Esophagus (tissue), 2 donors: ENCODE measurements around the gene TSG101. TPM values are rescaled to one million over a fixed set of nuclear protein-coding genes. Genes with fewer than 3 reads are reported as not detected.

ENCODE experiments used
- H3K27ac ChIP-seq, 2 donors: one replicate each; pipeline ENCODE4 v1.5.1; 2013; ENCODE audit warnings: low read depth in 2 of 2, mild to moderate bottlenecking in 2 of 2, inconsistent platforms in 1 of 2, low read length in 1 of 2, moderate library complexity in 1 of 2
- H3K27me3 ChIP-seq, 2 donors: one replicate each; pipeline ENCODE4 v1.6.1; 2013; ENCODE audit warnings: low read length in 2 of 2, control low read depth in 1 of 2, mild to moderate bottlenecking in 1 of 2; ENCODE audit not compliant: insufficient read depth in 2 of 2, control insufficient read depth in 1 of 2
- H3K36me3 ChIP-seq, 2 donors: one replicate each; pipeline ENCODE4 v1.6.1; 2013; ENCODE audit warnings: low read length in 1 of 2; ENCODE audit not compliant: control insufficient read depth in 2 of 2, insufficient read depth in 2 of 2
- H3K4me1 ChIP-seq, 2 donors: one replicate each; pipeline ENCODE4 v1.6.1; 2013; ENCODE audit warnings: low read length in 1 of 2; ENCODE audit not compliant: control insufficient read depth in 2 of 2, insufficient read depth in 2 of 2
- H3K4me3 ChIP-seq, 2 donors: one replicate each; pipeline ENCODE4 v1.5.1; 2013; ENCODE audit warnings: low read length in 2 of 2, mild to moderate bottlenecking in 2 of 2, low read depth in 1 of 2, moderate library complexity in 1 of 2
- H3K9me3 ChIP-seq, 2 donors: one replicate each; pipeline ENCODE4 v1.6.1; 2013; ENCODE audit warnings: mild to moderate bottlenecking in 2 of 2, low read depth in 1 of 2, low read length in 1 of 2, moderate library complexity in 1 of 2; ENCODE audit not compliant: control insufficient read depth in 2 of 2, insufficient read depth in 1 of 2
- WGBS, 2 donors: extraction: QIAGEN DNeasy Blood & Tissue Kit; methylation state at CpG; one replicate each; pipeline ENCODE4 v1.1.7; 2013; 5-methylcytosine and 5-hydroxymethylcytosine counted together
- polyA plus RNA-seq, 2 donors: library from polyadenylated mRNA; stranded (reverse); fragments of 200-250 nt; gene quantifications; one replicate each; pipeline ENCODE4 v1.2.3, GENCODE V29; 2013
- donor health status: healthy with polysubstance abuse.
- donor health status: Bipolar disorder and iron deficiency.

Gene TSG101
- polyA plus RNA-seq, 2 donors, result 41.9 to 60.0 TPM

DNA sequence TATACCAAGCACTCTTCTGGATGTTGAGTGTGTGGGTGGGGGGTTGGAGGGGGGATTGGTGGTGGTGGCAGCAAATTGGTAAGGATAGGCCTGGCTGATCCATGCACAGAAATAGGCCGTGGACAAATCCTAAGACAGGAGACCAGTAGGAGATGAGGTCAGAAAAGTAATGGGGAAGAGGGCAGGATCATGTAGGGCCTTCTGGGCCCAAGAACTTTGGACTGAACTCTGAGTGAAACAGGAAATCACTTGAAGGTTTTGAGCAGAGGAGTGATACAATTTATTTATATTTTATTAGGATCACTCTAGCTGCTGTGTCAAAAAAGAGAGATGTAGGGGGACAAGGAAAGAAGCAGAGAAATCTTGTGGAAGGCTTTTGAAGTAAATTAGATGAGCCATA lies 28.7 kb downstream of the TSG101 start:
- no peaks in the 10 kb centered on the region for H3K9me3 ChIP-seq
- no peak overlapping the region for H3K27ac ChIP-seq
- H3K36me3 ChIP-seq, result peaks cover 6% of the 10 kb centered on the region in 2 donors
- WGBS, 2 donors, result 97 to 100% methylated on average over 1 of the region's 1 CpG
- no peak overlapping the region for H3K4me3 ChIP-seq
- no peaks in the 10 kb centered on the region for H3K27me3 ChIP-seq
- H3K4me1 ChIP-seq, result no peaks in the 10 kb centered on the region

GRCh38 chr11:18495703-18496102 lies 31.0 kb downstream of the TSG101 start:
- H3K36me3 ChIP-seq, result peaks cover 6 to 8% of the 10 kb centered on the region in 2 donors
- no peak overlapping the region for H3K27ac ChIP-seq
- no peaks in the 10 kb centered on the region for H3K27me3 ChIP-seq
- no peak overlapping the region for H3K4me3 ChIP-seq
- 80 to 82% methylated on average over 4 of the region's 4 CpGs for WGBS, 2 donors
- H3K9me3 ChIP-seq, result no peaks in the 10 kb centered on the region
- H3K4me1 ChIP-seq, result peaks cover 0 to 2% of the 10 kb centered on the region in 2 donors

DNA sequence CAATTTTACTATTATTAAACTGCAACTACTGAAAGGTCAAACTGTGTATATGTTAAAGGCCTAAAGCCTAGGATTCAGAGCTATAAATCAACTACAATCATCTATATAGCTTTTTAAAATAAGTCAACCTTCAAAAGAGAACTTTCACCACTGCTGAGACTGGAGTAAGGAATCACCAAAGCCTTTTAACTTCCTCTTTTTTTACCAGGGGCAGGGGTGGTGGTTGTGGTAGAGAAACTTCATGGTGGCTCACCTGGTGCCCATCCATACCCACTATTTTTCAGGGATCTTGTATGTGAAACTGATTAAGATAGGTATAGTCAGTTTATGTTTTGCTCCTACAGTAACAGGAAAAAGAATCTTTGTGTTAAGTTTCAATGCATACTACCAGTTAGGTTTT lies 31.5 kb downstream of the TSG101 start:
- Histone ChIP-seq H3K36me3 (peaks cover 6 to 10% of the 10 kb centered on the region in 2 donors), H3K4me3 (no peak overlapping the region), H3K27me3 (no peaks in the 10 kb centered on the region), H3K4me1 (peaks cover 0 to 4% of the 10 kb centered on the region in 2 donors), H3K9me3 (no peaks in the 10 kb centered on the region), H3K27ac (no peak overlapping the region)

DNA sequence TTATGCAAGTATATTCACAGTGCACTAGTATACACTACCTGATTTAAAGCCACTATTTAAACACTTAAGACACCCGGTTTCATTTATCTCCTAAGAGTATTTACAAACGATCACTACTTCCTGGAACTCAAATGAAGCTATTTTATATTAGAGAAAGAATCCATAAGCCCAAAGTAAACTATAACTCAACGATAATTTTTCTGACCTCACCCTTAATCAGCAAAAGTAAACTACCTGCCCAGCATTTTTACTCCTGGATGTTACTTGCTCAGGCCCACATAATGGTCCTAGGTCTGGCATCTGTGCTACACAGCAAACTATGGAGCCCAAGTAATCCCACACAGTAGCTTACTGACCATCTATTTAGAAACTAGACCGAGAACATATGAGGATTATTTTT lies 33.4 kb downstream of the TSG101 start:
- Histone ChIP-seq H3K4me3 (no peak overlapping the region), H3K4me1 (peaks cover 0 to 4% of the 10 kb centered on the region in 2 donors), H3K36me3 (peaks cover 5 to 15% of the 10 kb centered on the region in 2 donors), H3K9me3 (no peaks in the 10 kb centered on the region), H3K27me3 (no peaks in the 10 kb centered on the region), H3K27ac (peak overlapping the region in 1 of 2 donors; percentile 22)
- WGBS, 2 donors, result 54 to 56% methylated on average over 4 of the region's 4 CpGs

DNA sequence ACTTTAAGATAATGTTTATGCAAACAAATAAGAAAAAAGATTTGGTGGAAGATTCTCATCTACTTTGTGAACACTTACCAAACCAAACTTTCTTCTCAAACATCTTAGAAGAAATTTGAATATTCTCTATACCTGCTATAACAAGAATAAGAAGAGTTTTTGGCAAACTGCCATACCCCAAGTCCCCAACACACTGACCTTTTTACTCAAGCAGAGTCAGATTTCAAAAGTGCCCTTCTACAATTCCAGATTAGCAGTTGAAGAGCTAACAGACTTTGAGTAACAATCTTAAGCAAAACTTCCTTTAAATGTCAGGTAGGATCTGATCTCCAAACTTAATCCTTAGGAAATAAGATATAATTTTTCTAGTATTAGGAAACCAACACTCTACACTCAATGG lies 33.9 kb downstream of the TSG101 start:
- H3K4me1 ChIP-seq, result peaks cover 0 to 4% of the 10 kb centered on the region in 2 donors
- H3K4me3 ChIP-seq, result no peak overlapping the region
- no peaks in the 10 kb centered on the region for H3K27me3 ChIP-seq
- no peaks in the 10 kb centered on the region for H3K9me3 ChIP-seq
- H3K36me3 ChIP-seq, result peaks cover under 1 to 16% of the 10 kb centered on the region in 2 donors
- H3K27ac ChIP-seq, result peak overlapping the region in 1 of 2 donors; percentile 42

- H3K4me1 ChIP-seq, result peaks cover 0 to 4% of the 10 kb centered on the region in 2 donors
- WGBS, 2 donors, result 86 to 92% methylated on average over 2 of the region's 2 CpGs
- H3K4me3 ChIP-seq, result no peak overlapping the region
- H3K27ac ChIP-seq, result no peak overlapping the region
- no peaks in the 10 kb centered on the region for H3K27me3 ChIP-seq
- peaks cover 0 to 16% of the 10 kb centered on the region in 2 donors for H3K36me3 ChIP-seq
- no peaks in the 10 kb centered on the region for H3K9me3 ChIP-seq
Measured at GRCh38 chr11:18491924-18492323, 34.8 kb downstream of the TSG101 start.

- H3K27me3 ChIP-seq, result no peaks in the 10 kb centered on the region
- peaks cover 0 to 14% of the 10 kb centered on the region in 2 donors for H3K36me3 ChIP-seq
- H3K27ac ChIP-seq, result peak overlapping the region in 1 of 2 donors; percentile 44
- H3K9me3 ChIP-seq, result no peaks in the 10 kb centered on the region
- H3K4me1 ChIP-seq, result peaks cover 0 to 4% of the 10 kb centered on the region in 2 donors
- WGBS, 2 donors, result 85 to 93% methylated on average over 15 of the region's 15 CpGs
- H3K4me3 ChIP-seq, result no peak overlapping the region
Measured at GRCh38 chr11:18490736-18491485, 35.8 kb downstream of the TSG101 start.

DNA sequence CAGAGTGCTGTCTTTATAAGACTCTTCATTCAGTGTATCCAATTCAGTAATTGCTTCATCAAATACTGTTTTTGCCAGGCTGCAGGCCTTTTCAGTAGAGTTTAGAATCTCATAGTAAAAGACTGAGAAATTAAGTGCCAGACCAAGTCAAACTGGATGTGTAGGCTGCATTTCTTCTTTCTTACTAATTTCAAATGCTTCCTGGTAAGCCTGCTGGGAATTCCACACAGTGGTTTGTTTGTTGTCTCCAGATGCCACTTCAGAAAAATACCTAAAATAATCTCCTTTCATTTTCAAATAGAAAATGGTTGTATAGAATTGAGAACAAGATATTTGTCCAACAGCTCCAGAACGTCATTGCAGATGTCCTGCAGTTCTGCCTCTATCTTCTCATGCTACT lies 36.4 kb downstream of the TSG101 start:
- no peaks in the 10 kb centered on the region for H3K9me3 ChIP-seq
- no peaks in the 10 kb centered on the region for H3K27me3 ChIP-seq
- H3K4me3 ChIP-seq, result no peak overlapping the region
- H3K36me3 ChIP-seq, result peaks cover 0 to 15% of the 10 kb centered on the region in 2 donors
- peaks cover 0 to 4% of the 10 kb centered on the region in 2 donors for H3K4me1 ChIP-seq
- peak overlapping the region in 1 of 2 donors; percentile 44 for H3K27ac ChIP-seq
- 80 to 87% methylated on average over 1 of the region's 1 CpG for WGBS, 2 donors

DNA sequence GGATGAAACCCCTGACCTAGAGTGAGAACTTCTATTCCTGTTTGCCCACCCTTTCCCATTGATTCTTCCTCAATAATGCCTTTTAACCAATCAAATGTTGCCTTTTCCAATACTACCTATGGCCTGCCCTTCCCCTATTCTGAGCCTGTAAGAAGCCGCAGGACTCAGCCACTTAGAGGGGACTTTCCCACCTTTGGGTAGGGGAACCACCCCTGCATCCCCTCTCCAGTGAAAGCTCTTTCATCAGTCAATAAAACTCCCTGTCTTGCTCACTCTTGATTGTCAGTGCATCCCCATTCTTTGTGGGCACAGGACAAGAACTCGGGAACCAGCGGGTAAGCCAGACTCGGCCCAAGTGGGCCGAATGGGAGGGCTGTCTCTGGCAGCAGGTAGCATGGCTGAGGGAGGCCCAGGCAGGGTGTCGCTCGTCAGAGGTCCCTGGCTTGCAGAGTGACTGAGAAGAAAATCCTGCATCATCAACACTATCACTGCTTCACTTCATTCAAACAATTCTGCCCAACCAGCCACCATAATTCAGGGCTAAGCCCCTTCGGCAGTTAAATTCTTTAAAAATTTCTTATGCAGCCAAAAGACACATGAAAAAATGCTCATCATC lies 40.7 kb downstream of the TSG101 start:
- 94 to 96% methylated on average over 8 of the region's 8 CpGs for WGBS, 2 donors
- Histone ChIP-seq H3K36me3 (peaks cover 4 to 22% of the 10 kb centered on the region in 2 donors), H3K4me1 (peaks cover 0 to 4% of the 10 kb centered on the region in 2 donors), H3K4me3 (no peak overlapping the region), H3K9me3 (no peaks in the 10 kb centered on the region), H3K27me3 (no peaks in the 10 kb centered on the region), H3K27ac (no peak overlapping the region)

GRCh38 chr11:18479063-18479462 lies 47.7 kb downstream of the TSG101 start:
- Histone ChIP-seq H3K4me1 (no peaks in the 10 kb centered on the region), H3K4me3 (no peak overlapping the region), H3K36me3 (peaks cover 9 to 23% of the 10 kb centered on the region in 2 donors), H3K9me3 (no peaks in the 10 kb centered on the region), H3K27ac (no peak overlapping the region), H3K27me3 (no peaks in the 10 kb centered on the region)
- 93 to 95% methylated on average over 4 of the region's 4 CpGs for WGBS, 2 donors
